Keratinocyte (primary cell): Measurements from ENCODE around the gene FGF2.

ENCODE experiments used
- EZH2 ChIP-seq: IDR thresholded peaks from one replicate; pipeline ENCODE4 v1.6.1; 2012; ENCODE audit warnings: inconsistent platforms, mild to moderate bottlenecking, low read length, moderate library complexity
- TF ChIP-seq, protein P1 (sequence below), 3 experiments: IDR thresholded peaks in 1 of 3; conservative IDR thresholded peaks in 1 of 3; optimal IDR thresholded peaks in 1 of 3; 2 replicates in 2 of 3; 3 replicates in 1 of 3; pipeline versions ENCODE3 to v1.5.1; 2011; ENCODE audit warnings: low read length in 3 of 3, mild to moderate bottlenecking in 3 of 3, moderate library complexity in 2 of 3, control low read depth in 1 of 3, inconsistent platforms in 1 of 3; ENCODE audit not compliant: insufficient read depth in 2 of 3; ENCODE audit errors: extremely low read depth in 1 of 3

DNA sequence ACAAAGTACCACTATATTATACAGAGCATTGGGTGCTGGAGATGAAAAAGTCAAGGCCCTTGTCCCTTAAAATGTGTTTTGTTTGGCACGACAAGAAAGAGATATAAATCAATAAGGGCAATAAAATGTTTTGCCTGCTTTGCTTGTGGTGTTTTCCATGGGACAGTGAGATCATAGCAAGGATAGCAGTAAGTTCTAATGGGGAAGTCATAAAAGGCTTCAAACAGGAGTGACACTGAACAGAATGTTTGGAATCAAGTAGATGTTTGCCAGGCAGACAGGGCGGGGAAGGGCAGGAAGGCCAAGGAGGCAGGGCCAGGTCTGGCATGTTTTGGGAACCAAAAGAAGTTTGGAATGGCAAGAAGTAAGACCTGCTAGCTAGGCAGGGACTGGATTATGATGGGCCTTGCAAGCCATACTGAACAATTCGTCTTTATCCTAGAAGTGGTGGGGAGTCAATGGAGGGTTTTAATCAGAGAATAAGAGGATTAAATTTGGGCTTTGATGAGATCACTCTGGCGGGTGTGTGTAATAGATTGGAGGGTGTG lies 16.4 kb downstream of the FGF2 start:
- TF ChIP-seq, protein P1, sequence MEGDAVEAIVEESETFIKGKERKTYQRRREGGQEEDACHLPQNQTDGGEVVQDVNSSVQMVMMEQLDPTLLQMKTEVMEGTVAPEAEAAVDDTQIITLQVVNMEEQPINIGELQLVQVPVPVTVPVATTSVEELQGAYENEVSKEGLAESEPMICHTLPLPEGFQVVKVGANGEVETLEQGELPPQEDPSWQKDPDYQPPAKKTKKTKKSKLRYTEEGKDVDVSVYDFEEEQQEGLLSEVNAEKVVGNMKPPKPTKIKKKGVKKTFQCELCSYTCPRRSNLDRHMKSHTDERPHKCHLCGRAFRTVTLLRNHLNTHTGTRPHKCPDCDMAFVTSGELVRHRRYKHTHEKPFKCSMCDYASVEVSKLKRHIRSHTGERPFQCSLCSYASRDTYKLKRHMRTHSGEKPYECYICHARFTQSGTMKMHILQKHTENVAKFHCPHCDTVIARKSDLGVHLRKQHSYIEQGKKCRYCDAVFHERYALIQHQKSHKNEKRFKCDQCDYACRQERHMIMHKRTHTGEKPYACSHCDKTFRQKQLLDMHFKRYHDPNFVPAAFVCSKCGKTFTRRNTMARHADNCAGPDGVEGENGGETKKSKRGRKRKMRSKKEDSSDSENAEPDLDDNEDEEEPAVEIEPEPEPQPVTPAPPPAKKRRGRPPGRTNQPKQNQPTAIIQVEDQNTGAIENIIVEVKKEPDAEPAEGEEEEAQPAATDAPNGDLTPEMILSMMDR (optimal IDR thresholded peaks at IDR 0.05 in 1 of 3, IDR thresholded peaks at IDR 0.05 in 1 of 3, conservative IDR thresholded peaks at IDR 0.05 in 1 of 3; ENCODE audit: extremely low read depth in 1 of 3, insufficient read depth in 2 of 3, low read length in 3 of 3): no peak
- TF ChIP-seq EZH2: no peak
